A549 (cell line): ENCODE results near the gene PDIK1L.

Source experiments
- CBX8 ChIP-seq: fragments of 200-600 bp; sonication (generic); IDR thresholded peaks from 2 replicates; pipeline ENCODE4 v1.6.1; 2016
- CTCF ChIP-seq: fragments of >200 bp; sonication (Bioruptor Twin); formaldehyde crosslinking; IDR thresholded peaks from 3 replicates; pipeline ENCODE4 v1.5.1; 2016
- ELK1 ChIP-seq: fragments of 150-350 bp; IDR thresholded peaks from 2 replicates; pipeline ENCODE4 v1.6.1; 2014; ENCODE audit warnings: low read depth, mild to moderate bottlenecking, low read length
- EP300 ChIP-seq, 2 experiments: fragments of >200 bp; sonication (Bioruptor Twin); formaldehyde crosslinking; IDR thresholded peaks; 2 replicates in 1 of 2; 3 replicates in 1 of 2; pipeline ENCODE4 v1.6.1; 2016 to 2017
- HEYL ChIP-seq: fragments of 250-450 bp; sonication (Bioruptor Pico); IDR thresholded peaks from 2 replicates; pipeline ENCODE4 v1.8.0; 2021; ENCODE audit warnings: mild to moderate bottlenecking, moderate library complexity
- HMGXB4 ChIP-seq: fragments of 250-450 bp; sonication (Bioruptor Pico); IDR thresholded peaks from 2 replicates; pipeline ENCODE4 v1.5.0; 2021; ENCODE audit warnings: mild to moderate bottlenecking, moderate library complexity, borderline replicate concordance
- HOXA7 ChIP-seq: fragments of 250-450 bp; sonication (Bioruptor Pico); IDR thresholded peaks from 2 replicates; pipeline ENCODE4 v1.5.0; 2020; ENCODE audit warnings: mild to moderate bottlenecking, moderate library complexity
- POLR2A ChIP-seq: IDR thresholded peaks from 2 replicates; pipeline ENCODE4 v1.6.1; 2012; ENCODE audit warnings: mild to moderate bottlenecking, low read length
- POLR2AphosphoS2 ChIP-seq: conservative IDR thresholded peaks from 2 replicates; pipeline ENCODE4 v1.6.1; 2012; ENCODE audit warnings: low read length, improper control_type of control experiment, inconsistent platforms
- RAD21 ChIP-seq, 2 experiments: fragments of >200 bp in 1 of 2; sonication (Bioruptor Twin) in 1 of 2; formaldehyde crosslinking in 1 of 2; IDR thresholded peaks in 1 of 2; conservative IDR thresholded peaks in 1 of 2; 2 replicates in 1 of 2; 3 replicates in 1 of 2; pipeline ENCODE4 v1.6.1; 2012 to 2018; ENCODE audit warnings: inconsistent platforms in 1 of 2
- RFX5 ChIP-seq: fragments of 450-650 bp; IDR thresholded peaks from 2 replicates; pipeline ENCODE4 v1.7.1; 2014; ENCODE audit warnings: antibody characterized with exemption, mild to moderate bottlenecking, moderate library complexity
- USF2 ChIP-seq: fragments of 450-650 bp; IDR thresholded peaks from 2 replicates; pipeline ENCODE4 v1.6.1; 2014; ENCODE audit warnings: antibody characterized with exemption

- TF ChIP-seq USF2 (no peak), CTCF (no peak), POLR2A (no peak), ELK1 (no peak), RFX5 (no peak), RAD21 (conservative IDR thresholded peaks at IDR 0.05 in 1 of 2, IDR thresholded peaks at IDR 0.05 in 1 of 2) (no peak), EP300 (IDR thresholded peaks at IDR 0.05) (no peak), POLR2AphosphoS2 (no peak), HMGXB4 (CRISPR knock-in tag) (no peak), HOXA7 (CRISPR knock-in tag) (no peak), CBX8 (no peak), HEYL (no peak)
Observed at GRCh38 chr1:26089125-26089524, 22.5 kb upstream of the PDIK1L start.
